Keratinocyte (primary cell): Measurements from ENCODE around the gene SPATA2. TPM values are rescaled to one million over a fixed set of nuclear protein-coding genes. Genes with fewer than 3 reads are reported as not detected.

Experiments used
- DNase-seq: peaks from one replicate; pipeline ENCODE4 v3.0.0-alpha.2; 2011; ENCODE audit warnings: low read depth, missing footprints, low spot score
- FAIRE-seq: peaks from 2 replicates; lab custom pipeline; 2011; peaks lifted over from hg19 to GRCh38; lab: Jason Lieb, UNC
- H2AFZ ChIP-seq: 2 replicates; pipeline ENCODE4 v1.6.0; 2012; ENCODE audit warnings: low read length, control low read depth, inconsistent platforms; ENCODE audit not compliant: control insufficient read depth
- H3K27ac ChIP-seq: 2 replicates; pipeline ENCODE4 v1.5.1; 2011; ENCODE audit warnings: low read length; ENCODE audit not compliant: control insufficient read depth, insufficient read depth
- H3K27me3 ChIP-seq: 3 replicates; pipeline ENCODE4 v1.6.0; 2011; ENCODE audit warnings: low read length; ENCODE audit not compliant: control insufficient read depth, insufficient read depth; ENCODE audit errors: extremely low read depth
- H3K36me3 ChIP-seq, 2 experiments: 2 replicates in 1 of 2; 3 replicates in 1 of 2; pipeline ENCODE4 v1.5.1; 2011; ENCODE audit warnings: low read length in 2 of 2, mild to moderate bottlenecking in 1 of 2; ENCODE audit not compliant: control insufficient read depth in 2 of 2, insufficient read depth in 2 of 2; ENCODE audit errors: extremely low read depth in 1 of 2
- H3K4me1 ChIP-seq: 3 replicates; pipeline ENCODE4 v1.5.1; 2011; ENCODE audit warnings: low read length; ENCODE audit not compliant: control insufficient read depth, insufficient read depth; ENCODE audit errors: extremely low read depth
- H3K4me2 ChIP-seq: 3 replicates; pipeline ENCODE4 v1.6.0; 2011; ENCODE audit warnings: low read depth, low read length; ENCODE audit not compliant: control insufficient read depth, insufficient read depth; ENCODE audit errors: extremely low read depth
- H3K4me3 ChIP-seq, 3 experiments: fragments of 200-600 bp in 1 of 3; sonication (generic) in 1 of 3; 2 replicates in 2 of 3; 3 replicates in 1 of 3; pipeline ENCODE4 v1.5.1; 2011 to 2016; ENCODE audit warnings: low read length in 3 of 3, mild to moderate bottlenecking in 3 of 3, control low read depth in 2 of 3, inconsistent platforms in 1 of 3, low read depth in 1 of 3, mixed read lengths in 1 of 3, mixed run types in 1 of 3, moderate library complexity in 1 of 3; ENCODE audit not compliant: control insufficient read depth in 2 of 3, insufficient read depth in 2 of 3; ENCODE audit errors: extremely low read depth in 1 of 3
- H3K79me2 ChIP-seq: 2 replicates; pipeline ENCODE4 v1.6.0; 2012; ENCODE audit warnings: low read length; ENCODE audit not compliant: control insufficient read depth, insufficient read depth
- H3K9ac ChIP-seq: 3 replicates; pipeline ENCODE4 v1.6.0; 2011; ENCODE audit warnings: low read length; ENCODE audit not compliant: control insufficient read depth, insufficient read depth; ENCODE audit errors: extremely low read depth
- H3K9me1 ChIP-seq: 3 replicates; pipeline ENCODE4 v1.6.0; 2011; ENCODE audit warnings: low read length; ENCODE audit not compliant: control insufficient read depth, insufficient read depth; ENCODE audit errors: extremely low read depth
- H3K9me3 ChIP-seq: 2 replicates; pipeline ENCODE4 v1.5.1; 2012; ENCODE audit warnings: low read depth, low read length; ENCODE audit not compliant: control insufficient read depth
- H4K20me1 ChIP-seq: 3 replicates; pipeline ENCODE4 v1.6.0; 2011; ENCODE audit warnings: low read length; ENCODE audit not compliant: control insufficient read depth, insufficient read depth; ENCODE audit errors: extremely low read depth
- EZH2 ChIP-seq: IDR thresholded peaks from one replicate; pipeline ENCODE4 v1.6.1; 2012; ENCODE audit warnings: inconsistent platforms, mild to moderate bottlenecking, low read length, moderate library complexity
- dilution Hi-C: fragments of 300-500 bp; cut with MboI; formaldehyde crosslinking; loops from one replicate; pipeline ENCODE4 v1.7.0; 2020; ENCODE audit warnings: low sequenced_read_pairs; ENCODE audit not compliant: extremely low pct_ligation_motif_present
- polyA plus RNA-seq, 5 experiments: library from polyadenylated mRNA; depleted of rRNA in 3 of 5; stranded (reverse) in 3 of 5; stranded (forward) in 1 of 5; unstranded in 1 of 5; fragments of >200 nt; gene quantifications; 1 replicate in 1 of 5; 2 replicates in 3 of 5; 3 replicates in 1 of 5; pipeline versions ENCODE4 v1.2.1 to v1.2.3, GENCODE V29; 2011 to 2012; ENCODE audit warnings: missing spikeins in 2 of 5, low read depth in 1 of 5, low replicate concordance in 1 of 5
- TF ChIP-seq, protein P1 (sequence below), 3 experiments: IDR thresholded peaks in 1 of 3; conservative IDR thresholded peaks in 1 of 3; optimal IDR thresholded peaks in 1 of 3; 2 replicates in 2 of 3; 3 replicates in 1 of 3; pipeline versions ENCODE3 to v1.5.1; 2011; ENCODE audit warnings: low read length in 3 of 3, mild to moderate bottlenecking in 3 of 3, moderate library complexity in 2 of 3, control low read depth in 1 of 3, inconsistent platforms in 1 of 3; ENCODE audit not compliant: insufficient read depth in 2 of 3; ENCODE audit errors: extremely low read depth in 1 of 3

The SPATA2 gene
- polyA plus RNA-seq, 1 donor (not counting 4 experiments of a cell fraction or from before 2014, with no cell fraction given) = 3.2 TPM

DNA sequence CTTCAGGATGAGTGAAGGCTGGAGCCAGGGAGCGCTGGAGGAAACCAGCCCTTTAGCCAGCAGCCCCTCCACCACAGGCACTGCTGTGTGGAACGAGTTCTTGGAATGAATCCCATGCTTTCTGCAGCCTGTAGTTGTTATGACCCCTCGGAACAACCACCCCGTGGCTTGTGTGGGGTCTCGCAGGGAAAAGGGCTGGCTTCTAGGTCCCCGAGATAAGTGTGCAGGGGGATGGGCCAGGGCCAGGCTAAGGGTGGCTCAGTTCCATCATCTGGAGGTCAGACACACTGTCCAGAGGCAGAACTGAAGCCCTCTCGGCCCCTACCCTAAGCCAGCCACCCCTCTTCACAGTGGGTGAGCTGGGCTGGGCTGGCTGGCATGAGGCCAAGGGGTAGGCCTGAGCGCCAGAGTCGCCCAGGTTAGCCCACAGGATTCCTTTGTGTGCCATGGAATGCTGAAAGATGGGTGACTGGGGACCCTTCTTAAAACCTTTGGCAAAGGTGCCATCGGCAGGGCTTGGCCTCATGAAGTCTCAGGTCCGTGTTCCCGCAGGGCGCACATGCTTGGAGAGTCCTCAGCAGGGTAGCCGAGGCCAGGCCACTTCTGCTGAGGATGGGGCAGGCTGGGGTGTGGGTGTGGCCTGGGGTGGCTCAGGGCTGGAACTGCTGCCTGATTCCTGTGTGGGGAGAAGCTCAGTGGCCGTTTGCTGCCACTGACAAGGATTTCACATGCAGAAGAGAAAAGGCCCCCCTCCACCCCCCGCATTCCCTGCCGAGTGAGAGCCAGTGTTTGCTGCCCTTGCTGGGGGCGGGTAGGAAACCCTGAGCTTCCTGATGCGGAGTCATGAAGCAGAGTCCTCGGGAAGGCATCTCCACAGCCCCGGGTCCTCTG is 24.6 kb downstream of the SPATA2 start:
- Histone ChIP-seq H3K9me3 (no peaks in the 10 kb centered on the region), H3K27ac (no peak overlapping the region), H3K79me2 (no peaks in the 10 kb centered on the region), H4K20me1 (no peaks in the 10 kb centered on the region), H3K27me3 (no peaks in the 10 kb centered on the region), H2AFZ (no peak overlapping the region), H3K4me3 (no peak overlapping the region), H3K9ac (no peak overlapping the region), H3K4me2 (no peak overlapping the region), H3K36me3 (peaks cover 3 to 6% of the 10 kb centered on the region in 2 experiments), H3K9me1 (no peaks in the 10 kb centered on the region), H3K4me1 (no peaks in the 10 kb centered on the region)
- TF ChIP-seq, protein P1, sequence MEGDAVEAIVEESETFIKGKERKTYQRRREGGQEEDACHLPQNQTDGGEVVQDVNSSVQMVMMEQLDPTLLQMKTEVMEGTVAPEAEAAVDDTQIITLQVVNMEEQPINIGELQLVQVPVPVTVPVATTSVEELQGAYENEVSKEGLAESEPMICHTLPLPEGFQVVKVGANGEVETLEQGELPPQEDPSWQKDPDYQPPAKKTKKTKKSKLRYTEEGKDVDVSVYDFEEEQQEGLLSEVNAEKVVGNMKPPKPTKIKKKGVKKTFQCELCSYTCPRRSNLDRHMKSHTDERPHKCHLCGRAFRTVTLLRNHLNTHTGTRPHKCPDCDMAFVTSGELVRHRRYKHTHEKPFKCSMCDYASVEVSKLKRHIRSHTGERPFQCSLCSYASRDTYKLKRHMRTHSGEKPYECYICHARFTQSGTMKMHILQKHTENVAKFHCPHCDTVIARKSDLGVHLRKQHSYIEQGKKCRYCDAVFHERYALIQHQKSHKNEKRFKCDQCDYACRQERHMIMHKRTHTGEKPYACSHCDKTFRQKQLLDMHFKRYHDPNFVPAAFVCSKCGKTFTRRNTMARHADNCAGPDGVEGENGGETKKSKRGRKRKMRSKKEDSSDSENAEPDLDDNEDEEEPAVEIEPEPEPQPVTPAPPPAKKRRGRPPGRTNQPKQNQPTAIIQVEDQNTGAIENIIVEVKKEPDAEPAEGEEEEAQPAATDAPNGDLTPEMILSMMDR (optimal IDR thresholded peaks at IDR 0.05 in 1 of 3, IDR thresholded peaks at IDR 0.05 in 1 of 3, conservative IDR thresholded peaks at IDR 0.05 in 1 of 3; ENCODE audit: extremely low read depth in 1 of 3, insufficient read depth in 2 of 3, low read length in 3 of 3) = no peak
- no peak for TF ChIP-seq EZH2
- dilution Hi-C loops = no loop called here
- DNase-seq (no peak), FAIRE-seq (no peak)

DNA sequence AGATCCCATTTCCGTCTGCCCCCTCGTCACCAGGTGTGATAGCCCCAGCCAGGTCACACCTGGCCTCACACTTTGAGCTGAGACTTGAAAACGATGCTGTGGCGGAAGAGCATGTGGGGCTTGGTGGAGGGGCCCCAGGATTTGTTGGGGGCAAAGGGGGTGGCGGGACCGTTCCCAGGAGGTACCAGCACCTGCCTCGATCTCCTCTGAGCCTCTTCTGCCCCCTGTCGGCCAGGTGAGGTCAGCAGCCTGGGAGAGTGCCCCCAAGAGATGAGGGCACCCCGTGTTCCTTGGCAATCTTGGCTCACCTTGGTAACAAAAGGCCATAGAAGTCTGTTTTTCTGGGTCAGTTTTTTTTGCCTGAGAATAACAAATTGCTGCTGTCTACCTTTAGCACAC is 25.4 kb downstream of the SPATA2 start:
- no peaks in the 10 kb centered on the region for H3K4me1 ChIP-seq
- H3K4me3 ChIP-seq = no peak overlapping the region
- FAIRE-seq (no peak), DNase-seq (no peak)
- peaks cover 6 to 7% of the 10 kb centered on the region in 2 experiments for H3K36me3 ChIP-seq
- H3K9me3 ChIP-seq = no peaks in the 10 kb centered on the region
- no peak overlapping the region for H3K27ac ChIP-seq
- H2AFZ ChIP-seq = no peak overlapping the region
- H3K79me2 ChIP-seq = no peaks in the 10 kb centered on the region
- no peak overlapping the region for H3K9ac ChIP-seq
- no peaks in the 10 kb centered on the region for H3K27me3 ChIP-seq
- TF ChIP-seq, protein P1 (optimal IDR thresholded peaks at IDR 0.05 in 1 of 3, IDR thresholded peaks at IDR 0.05 in 1 of 3, conservative IDR thresholded peaks at IDR 0.05 in 1 of 3; ENCODE audit: extremely low read depth in 1 of 3, insufficient read depth in 2 of 3, low read length in 3 of 3) = peak; percentile 59 to 81 (median 80)
- no peak for TF ChIP-seq EZH2
- H3K4me2 ChIP-seq = no peak overlapping the region
- dilution Hi-C loops = no loop called here
- no peaks in the 10 kb centered on the region for H4K20me1 ChIP-seq
- no peaks in the 10 kb centered on the region for H3K9me1 ChIP-seq
